Osteocyte (in vitro differentiated cells): Measurements from ENCODE around the gene TTC28. TPM values are rescaled to one million over a fixed set of nuclear protein-coding genes. Genes with fewer than 3 reads are reported as not detected.
A peak's percentile ranks its signal among the peaks of the same experiment; 100 is the strongest.

Source experiments
- DNase-seq: peaks from one replicate; pipeline ENCODE4 v3.0.0; 2021; ENCODE audit warnings: mixed read lengths; ENCODE audit not compliant: unreplicated experiment; ENCODE audit errors: extremely low spot score
- H3K27ac Mint-ChIP-seq: one replicate; pipeline ENCODE4 v1.8.0; 2021; ENCODE audit warnings: mild to moderate bottlenecking, mixed read lengths; ENCODE audit not compliant: unreplicated experiment
- H3K27me3 Mint-ChIP-seq: one replicate; pipeline ENCODE4 v1.8.0; 2021; ENCODE audit warnings: mixed read lengths; ENCODE audit not compliant: unreplicated experiment
- H3K36me3 Mint-ChIP-seq: one replicate; pipeline ENCODE4 v1.8.0; 2021; ENCODE audit warnings: mixed read lengths; ENCODE audit not compliant: unreplicated experiment
- H3K4me1 Mint-ChIP-seq: one replicate; pipeline ENCODE4 v1.8.0; 2021; ENCODE audit warnings: mixed read lengths; ENCODE audit not compliant: unreplicated experiment
- H3K4me3 Mint-ChIP-seq: one replicate; pipeline ENCODE4 v1.8.0; 2021; ENCODE audit warnings: mild to moderate bottlenecking, moderate library complexity, mixed read lengths; ENCODE audit not compliant: unreplicated experiment
- H3K9me3 Mint-ChIP-seq: one replicate; pipeline ENCODE4 v1.8.0; 2021; ENCODE audit warnings: mixed read lengths; ENCODE audit not compliant: unreplicated experiment
- total RNA-seq: library from RNA; stranded (reverse); gene quantifications from 2 replicates; pipeline ENCODE4 v1.2.1, GENCODE V29; 2021
- TF ChIP-seq, protein P1 (sequence below): fragments of 200-600 bp; sonication (generic); IDR thresholded peaks from 2 replicates; pipeline ENCODE4 v1.5.0; 2021; ENCODE audit warnings: antibody characterized with exemption, mild to moderate bottlenecking, moderate library complexity

The TTC28 gene
- total RNA-seq, 1 donor from 2014 or later, result 70.3 TPM

DNA sequence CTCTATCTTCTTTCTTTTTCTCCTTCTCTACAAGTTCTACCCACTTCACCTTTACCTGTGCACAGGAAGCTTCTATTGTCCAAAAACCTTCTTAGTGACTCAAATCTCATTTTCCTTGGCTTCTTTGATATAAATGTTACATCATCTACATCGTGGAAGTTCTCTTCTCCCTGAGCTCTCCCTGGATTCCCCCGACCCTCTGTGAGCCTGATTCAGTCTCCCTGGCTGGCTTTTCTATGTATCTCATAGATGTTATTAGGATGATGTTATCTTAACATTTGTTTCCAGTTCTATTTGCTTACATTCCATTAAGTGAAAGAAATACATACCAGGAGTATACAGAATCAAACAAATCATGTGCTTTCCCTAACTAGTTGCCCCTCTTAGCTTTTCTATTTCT lies 524.8 kb downstream of the TTC28 start:
- peaks cover 6% of the 10 kb centered on the region for H3K4me1 Mint-ChIP-seq
- peaks cover 33% of the 10 kb centered on the region for H3K9me3 Mint-ChIP-seq
- H3K27ac Mint-ChIP-seq, result peak overlapping the region; percentile 70
- no peak overlapping the region for H3K4me3 Mint-ChIP-seq
- TF ChIP-seq, protein P1, sequence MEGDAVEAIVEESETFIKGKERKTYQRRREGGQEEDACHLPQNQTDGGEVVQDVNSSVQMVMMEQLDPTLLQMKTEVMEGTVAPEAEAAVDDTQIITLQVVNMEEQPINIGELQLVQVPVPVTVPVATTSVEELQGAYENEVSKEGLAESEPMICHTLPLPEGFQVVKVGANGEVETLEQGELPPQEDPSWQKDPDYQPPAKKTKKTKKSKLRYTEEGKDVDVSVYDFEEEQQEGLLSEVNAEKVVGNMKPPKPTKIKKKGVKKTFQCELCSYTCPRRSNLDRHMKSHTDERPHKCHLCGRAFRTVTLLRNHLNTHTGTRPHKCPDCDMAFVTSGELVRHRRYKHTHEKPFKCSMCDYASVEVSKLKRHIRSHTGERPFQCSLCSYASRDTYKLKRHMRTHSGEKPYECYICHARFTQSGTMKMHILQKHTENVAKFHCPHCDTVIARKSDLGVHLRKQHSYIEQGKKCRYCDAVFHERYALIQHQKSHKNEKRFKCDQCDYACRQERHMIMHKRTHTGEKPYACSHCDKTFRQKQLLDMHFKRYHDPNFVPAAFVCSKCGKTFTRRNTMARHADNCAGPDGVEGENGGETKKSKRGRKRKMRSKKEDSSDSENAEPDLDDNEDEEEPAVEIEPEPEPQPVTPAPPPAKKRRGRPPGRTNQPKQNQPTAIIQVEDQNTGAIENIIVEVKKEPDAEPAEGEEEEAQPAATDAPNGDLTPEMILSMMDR, result no peak
- DNase-seq, result no peak
- no peaks in the 10 kb centered on the region for H3K27me3 Mint-ChIP-seq
- H3K36me3 Mint-ChIP-seq, result peaks cover 27% of the 10 kb centered on the region

DNA sequence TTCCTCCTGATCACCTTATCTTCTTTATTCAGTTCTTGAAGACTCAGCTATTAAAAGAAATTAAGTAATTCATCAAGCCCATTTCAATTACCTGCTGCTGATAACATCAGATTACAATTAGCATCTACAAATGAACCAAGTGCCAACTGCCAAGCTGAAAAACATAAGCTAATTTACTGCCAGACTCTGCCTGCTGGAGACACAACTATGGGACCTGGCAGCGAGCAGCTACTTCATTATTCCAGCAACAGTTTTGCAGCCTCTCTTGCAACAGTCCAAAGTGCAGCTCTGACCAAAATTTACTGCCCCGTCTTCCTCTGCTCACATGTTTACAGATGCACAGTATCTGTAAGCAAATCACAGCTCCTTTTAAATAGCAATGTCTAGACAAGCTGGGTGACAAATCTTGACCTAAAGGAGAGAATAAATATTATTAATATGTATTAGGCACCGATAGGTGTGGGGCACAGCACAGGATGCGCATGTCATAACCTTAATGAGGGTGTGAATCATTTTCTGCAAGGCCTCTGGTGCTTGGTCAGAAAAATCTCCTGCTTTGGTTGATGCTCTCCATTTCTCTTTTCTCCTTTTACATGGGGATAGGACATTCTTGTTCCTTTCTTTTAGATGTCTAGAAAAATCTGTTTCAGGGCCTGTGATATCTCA lies 528.4 kb downstream of the TTC28 start:
- Mint-ChIP-seq H3K36me3 (peaks cover 10% of the 10 kb centered on the region), H3K4me1 (peaks cover 22% of the 10 kb centered on the region)

DNA sequence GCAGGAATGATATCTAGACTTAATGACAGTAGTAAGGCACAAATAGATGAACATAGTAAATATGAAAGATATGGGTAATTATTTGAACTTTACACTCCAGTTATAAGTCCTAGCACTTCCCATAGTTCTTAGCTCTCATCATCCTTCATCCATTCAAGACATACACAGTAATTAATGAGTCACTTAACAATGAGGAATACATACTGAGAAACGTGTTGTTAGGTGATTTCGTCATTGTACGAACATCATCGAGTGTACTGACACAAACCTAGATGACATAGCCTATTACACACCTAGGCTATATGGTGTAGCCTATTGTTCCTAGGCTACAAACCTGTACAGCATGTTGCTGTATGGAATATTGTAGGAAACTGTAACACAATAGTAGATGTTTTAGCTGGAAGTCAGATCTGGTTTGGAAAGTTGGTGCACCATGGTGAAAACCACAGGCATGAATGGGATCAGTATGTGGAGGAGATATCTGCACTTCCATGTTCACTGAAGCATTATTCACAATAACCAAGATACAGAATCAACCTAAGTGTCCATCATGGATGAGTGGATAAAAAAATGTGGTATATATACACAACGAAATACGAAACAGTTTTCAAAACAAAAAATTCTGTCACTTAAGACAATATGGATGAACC lies 530.7 kb downstream of the TTC28 start:
- no peaks in the 10 kb centered on the region for H3K27me3 Mint-ChIP-seq
- H3K36me3 Mint-ChIP-seq, result peaks cover 2% of the 10 kb centered on the region
- no peak overlapping the region for H3K4me3 Mint-ChIP-seq
- DNase-seq, result no peak
- H3K9me3 Mint-ChIP-seq, result no peaks in the 10 kb centered on the region
- peaks cover 30% of the 10 kb centered on the region for H3K4me1 Mint-ChIP-seq
- no peak overlapping the region for H3K27ac Mint-ChIP-seq
- TF ChIP-seq, protein P1, result no peak

More for the DNA sequence above, 528.4 kb downstream of the TTC28 start:
- Mint-ChIP-seq H3K4me3 (no peak overlapping the region), H3K9me3 (peaks cover 7% of the 10 kb centered on the region), H3K27me3 (no peaks in the 10 kb centered on the region), H3K27ac (no peak overlapping the region)
- no peak for DNase-seq
- TF ChIP-seq, protein P1, result no peak

DNA sequence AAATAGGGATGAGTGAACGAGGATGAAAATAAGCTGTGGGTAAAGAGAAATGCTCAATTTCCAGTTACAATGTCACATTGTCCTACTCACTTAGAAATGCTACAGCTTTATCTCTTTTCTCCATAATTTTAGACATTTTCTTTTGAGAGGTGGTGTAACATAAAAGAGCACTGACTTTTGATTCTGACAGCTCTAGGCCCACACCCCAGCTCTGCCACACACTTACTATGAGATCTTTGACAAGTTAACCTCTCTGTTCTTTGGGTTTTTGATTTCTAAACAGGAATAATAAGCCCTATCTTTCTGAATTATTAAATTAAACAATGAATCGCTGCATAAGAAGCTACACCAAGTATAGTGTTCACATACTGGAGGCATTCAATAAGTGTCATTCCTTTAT lies 532.2 kb downstream of the TTC28 start:
- Mint-ChIP-seq H3K27ac (peak overlapping the region; percentile 79), H3K36me3 (peaks cover 2% of the 10 kb centered on the region), H3K4me3 (no peak overlapping the region), H3K9me3 (no peaks in the 10 kb centered on the region), H3K27me3 (no peaks in the 10 kb centered on the region), H3K4me1 (peaks cover 46% of the 10 kb centered on the region)
- TF ChIP-seq, protein P1, result no peak
- DNase-seq, result no peak
